ENCODE measurements around the gene MSL2. TPM values are rescaled to one million over a fixed set of nuclear protein-coding genes. Genes with fewer than 3 reads are reported as not detected.

MSL2 gene
- polyA plus RNA-seq, 1 experiment = 9.1 TPM

DNA sequence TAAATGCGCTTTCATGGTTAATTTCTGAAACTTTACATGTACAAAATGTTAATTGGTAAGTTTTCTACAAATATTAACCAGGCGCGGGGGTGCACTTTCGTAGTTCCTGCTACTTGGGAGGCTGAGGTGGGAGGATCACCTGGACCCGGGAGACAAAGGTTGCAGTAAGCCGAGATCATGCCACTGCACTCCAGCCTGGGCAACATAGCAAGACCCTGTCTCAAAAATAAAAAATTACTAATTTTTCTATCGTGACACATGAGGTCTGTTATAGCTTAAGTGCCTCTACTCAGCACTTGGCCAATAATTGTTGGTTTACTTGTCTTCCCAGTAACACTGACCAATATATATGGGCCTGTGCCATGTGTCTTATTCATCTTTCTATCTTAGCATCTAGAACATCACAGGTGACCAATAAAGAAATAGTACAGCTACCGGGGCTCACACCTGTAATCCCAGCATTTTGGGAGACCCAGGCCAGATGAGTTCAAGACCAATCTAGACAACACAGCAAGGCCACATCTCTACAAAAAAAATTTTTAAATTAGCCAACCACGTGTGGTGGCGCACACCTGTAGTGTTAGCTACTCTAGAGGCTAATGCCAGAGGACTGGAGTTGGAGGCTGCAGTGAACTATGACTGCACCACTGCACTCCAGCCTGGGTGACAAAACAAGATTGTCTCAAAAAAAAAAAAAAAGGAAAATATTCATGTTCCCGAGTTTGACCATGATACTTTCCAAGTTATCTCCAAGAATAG, 6.1 kb downstream of the MSL2 start:
- POLR2A ChIA-PET = no interaction called here
- Histone ChIP-seq H3K27ac (ENCODE audit: low read depth, low read length) (no peak overlapping the region), H3K27me3 (ENCODE audit: control insufficient read depth, insufficient read depth, low read length) (no peaks in the 10 kb centered on the region), H3K4me3 (ENCODE audit: low read depth, low read length) (no peak overlapping the region), H3K9me3 (ENCODE audit: control insufficient read depth, insufficient read depth, low read length) (no peaks in the 10 kb centered on the region; the same call in 1 of the 2 replicates)
- TF ChIP-seq, protein P1, sequence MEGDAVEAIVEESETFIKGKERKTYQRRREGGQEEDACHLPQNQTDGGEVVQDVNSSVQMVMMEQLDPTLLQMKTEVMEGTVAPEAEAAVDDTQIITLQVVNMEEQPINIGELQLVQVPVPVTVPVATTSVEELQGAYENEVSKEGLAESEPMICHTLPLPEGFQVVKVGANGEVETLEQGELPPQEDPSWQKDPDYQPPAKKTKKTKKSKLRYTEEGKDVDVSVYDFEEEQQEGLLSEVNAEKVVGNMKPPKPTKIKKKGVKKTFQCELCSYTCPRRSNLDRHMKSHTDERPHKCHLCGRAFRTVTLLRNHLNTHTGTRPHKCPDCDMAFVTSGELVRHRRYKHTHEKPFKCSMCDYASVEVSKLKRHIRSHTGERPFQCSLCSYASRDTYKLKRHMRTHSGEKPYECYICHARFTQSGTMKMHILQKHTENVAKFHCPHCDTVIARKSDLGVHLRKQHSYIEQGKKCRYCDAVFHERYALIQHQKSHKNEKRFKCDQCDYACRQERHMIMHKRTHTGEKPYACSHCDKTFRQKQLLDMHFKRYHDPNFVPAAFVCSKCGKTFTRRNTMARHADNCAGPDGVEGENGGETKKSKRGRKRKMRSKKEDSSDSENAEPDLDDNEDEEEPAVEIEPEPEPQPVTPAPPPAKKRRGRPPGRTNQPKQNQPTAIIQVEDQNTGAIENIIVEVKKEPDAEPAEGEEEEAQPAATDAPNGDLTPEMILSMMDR (IDR thresholded peaks at IDR 0.05; ENCODE audit: low read depth, low read length) = no peak
- no peak for DNase-seq (ENCODE audit: low read depth, low spot score)
- CTCF ChIA-PET = interaction anchor here (0.7 to 1.0 kb wide), 3 partner anchors 8 to 116 kb away, joined by 3 to 4 read pairs (median 4); no protein-coding TSS in a partner anchor

GRCh38 chr3:136189043-136189442, 7.1 kb downstream of the MSL2 start:
- ChIA-PET POLR2A (interaction anchor here (0.6 kb wide), 1 partner anchor 110 kb away, joined by 3 read pairs; no protein-coding TSS in a partner anchor), CTCF (interaction anchor here (1.2 kb wide), 1 partner anchor 563 kb away, joined by 8 read pairs; the partner anchor contains the start of gene STAG1)
- H3K9me3 ChIP-seq (ENCODE audit: control insufficient read depth, insufficient read depth, low read length) = no peaks in the 10 kb centered on the region; the same call in 1 of the 2 replicates
- no peak overlapping the region for H3K4me3 ChIP-seq (ENCODE audit: low read depth, low read length)
- no peak overlapping the region for H3K27ac ChIP-seq (ENCODE audit: low read depth, low read length)
- TF ChIP-seq, protein P1 (IDR thresholded peaks at IDR 0.05; ENCODE audit: low read depth, low read length) = no peak
- no peaks in the 10 kb centered on the region for H3K27me3 ChIP-seq (ENCODE audit: control insufficient read depth, insufficient read depth, low read length)
- DNase-seq (ENCODE audit: low read depth, low spot score) = no peak

DNA sequence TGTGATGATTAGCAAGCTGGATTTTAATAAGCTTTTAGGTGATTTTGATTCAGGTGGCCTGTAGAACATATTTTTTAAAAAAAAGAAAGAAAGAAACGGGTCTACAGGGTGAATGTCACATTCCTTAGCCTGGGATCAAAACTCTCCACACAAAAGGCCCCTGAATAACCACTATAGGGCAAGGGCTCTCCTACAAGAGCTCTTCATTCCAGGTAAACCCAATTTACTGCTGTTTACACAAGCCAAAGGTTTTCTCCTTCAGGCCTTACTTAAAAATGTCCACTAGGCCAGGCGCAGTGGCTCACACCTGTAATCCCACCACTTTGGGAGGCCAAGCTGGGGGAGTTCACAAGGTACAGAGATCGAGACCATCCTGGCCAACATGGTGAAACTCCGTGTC, 8.3 kb downstream of the MSL2 start:
- POLR2A ChIA-PET = interaction anchor here (0.6 kb wide), 1 partner anchor 14 kb away, joined by 3 read pairs; no protein-coding TSS in a partner anchor

GRCh38 chr3:136186846-136187245, 9.3 kb downstream of the MSL2 start:
- no peak for DNase-seq (ENCODE audit: low read depth, low spot score)
- Histone ChIP-seq H3K27ac (ENCODE audit: low read depth, low read length) (no peak overlapping the region), H3K4me3 (ENCODE audit: low read depth, low read length) (no peak overlapping the region), H3K9me3 (ENCODE audit: control insufficient read depth, insufficient read depth, low read length) (no peaks in the 10 kb centered on the region; the same call in 1 of the 2 replicates), H3K27me3 (ENCODE audit: control insufficient read depth, insufficient read depth, low read length) (no peaks in the 10 kb centered on the region)
- TF ChIP-seq, protein P1 (IDR thresholded peaks at IDR 0.05; ENCODE audit: low read depth, low read length) = no peak
- ChIA-PET POLR2A (interaction anchor here (0.6 to 1.3 kb wide), 2 partner anchors 8 to 566 kb away, joined by 3 read pairs; partner anchors contain the start of gene STAG1), CTCF (no interaction called here)

More for the DNA sequence above, 8.3 kb downstream of the MSL2 start:
- no peak overlapping the region for H3K4me3 ChIP-seq (ENCODE audit: low read depth, low read length)
- DNase-seq (ENCODE audit: low read depth, low spot score) = no peak
- H3K9me3 ChIP-seq (ENCODE audit: control insufficient read depth, insufficient read depth, low read length) = no peaks in the 10 kb centered on the region; the same call in 1 of the 2 replicates
- H3K27ac ChIP-seq (ENCODE audit: low read depth, low read length) = no peak overlapping the region
- TF ChIP-seq, protein P1 (IDR thresholded peaks at IDR 0.05; ENCODE audit: low read depth, low read length) = no peak
- CTCF ChIA-PET = interaction anchor here (0.5 to 1.3 kb wide), 7 partner anchors 10 to 845 kb away, joined by 3 to 8 read pairs (median 3); partner anchors contain the start of gene STAG1
- no peaks in the 10 kb centered on the region for H3K27me3 ChIP-seq (ENCODE audit: control insufficient read depth, insufficient read depth, low read length)

- TF ChIP-seq, protein P1 (IDR thresholded peaks at IDR 0.05; ENCODE audit: low read depth, low read length) = no peak
- Histone ChIP-seq H3K27ac (ENCODE audit: low read depth, low read length) (no peak overlapping the region), H3K27me3 (ENCODE audit: control insufficient read depth, insufficient read depth, low read length) (no peaks in the 10 kb centered on the region), H3K9me3 (ENCODE audit: control insufficient read depth, insufficient read depth, low read length) (no peaks in the 10 kb centered on the region; the same call in 1 of the 2 replicates), H3K4me3 (ENCODE audit: low read depth, low read length) (no peak overlapping the region)
- DNase-seq (ENCODE audit: low read depth, low spot score) = no peak
- ChIA-PET CTCF (no interaction called here), POLR2A (interaction anchor here (0.6 to 1.3 kb wide), 2 partner anchors 8 to 566 kb away, joined by 3 read pairs; partner anchors contain the start of gene STAG1)
Measured at GRCh38 chr3:136186344-136186743, 9.8 kb downstream of the MSL2 start.
